EH (cell line): ENCODE results near the gene SSBP2.

ENCODE experiments used
- DNase-seq: peaks from one replicate; pipeline ENCODE4 v3.0.0-alpha.2; 2015; ENCODE audit warnings: low read depth

Gene SSBP2

GRCh38 chr5:81389025-81389424 lies 361.9 kb downstream of the SSBP2 start:
- no peak for DNase-seq

GRCh38 chr5:81388169-81388568 lies 362.7 kb downstream of the SSBP2 start:
- DNase-seq, result no peak

GRCh38 chr5:81383867-81384266 lies 367.0 kb downstream of the SSBP2 start:
- DNase-seq, result no peak

GRCh38 chr5:81371354-81371876 lies 379.5 kb downstream of the SSBP2 start:
- no peak for DNase-seq

GRCh38 chr5:81370912-81371311 lies 380.0 kb downstream of the SSBP2 start:
- no peak for DNase-seq

DNA sequence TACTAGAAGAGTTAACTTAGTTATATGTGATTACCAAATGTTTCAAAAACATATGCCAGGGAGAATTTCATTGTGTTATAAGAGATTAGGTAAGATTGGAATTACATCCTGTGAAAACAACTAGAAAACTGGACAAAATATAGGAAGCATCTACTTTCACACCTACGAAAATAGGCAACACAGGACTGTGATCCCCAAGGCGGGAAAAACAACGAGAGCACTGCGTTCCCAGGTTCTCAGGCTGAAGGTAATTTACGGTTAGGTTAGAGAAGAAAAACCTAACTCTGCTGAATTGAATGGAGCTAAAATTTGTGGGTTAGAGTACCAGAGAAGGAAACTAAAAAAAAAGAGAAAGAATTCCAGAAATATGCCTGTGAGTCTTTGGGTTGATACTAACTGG lies 385.4 kb downstream of the SSBP2 start:
- DNase-seq, result no peak

- DNase-seq, result no peak
Measured at GRCh38 chr5:81363093-81363871, 387.6 kb downstream of the SSBP2 start.
